AG04449 (cell line): ENCODE data around the gene FUT8.
"Not testable (repeated sequence)": the region's sequence is repeated elsewhere in the genome, so short reads cannot be mapped to it uniquely, and the experiment has no call there.

ENCODE experiments used
- CTCF ChIA-PET: fragments of 350-600 bp; formaldehyde crosslinking; extraction: SDS; loops from one replicate; lab custom pipeline; 2021; ENCODE audit warnings: antibody characterized with exemption; lab: Yijun Ruan, JAX
- POLR2A ChIA-PET: fragments of 400-600, 350-600 bp; formaldehyde crosslinking; extraction: SDS; loops from one replicate; lab custom pipeline; 2020; ENCODE audit warnings: antibody characterized with exemption, inconsistent platforms; lab: Yijun Ruan, JAX
- DNase-seq: peaks from one replicate; pipeline ENCODE4 v3.0.0-alpha.2; 2010; ENCODE audit warnings: low read depth, low spot score
- H3K4me3 ChIP-seq: 2 replicates; pipeline ENCODE4 v1.5.1; 2011; ENCODE audit warnings: low read depth, mild to moderate bottlenecking, control low read depth, low read length
- CTCF ChIP-seq: IDR thresholded peaks from one replicate; pipeline ENCODE4 v1.5.1; 2011; ENCODE audit warnings: mild to moderate bottlenecking, moderate library complexity, low read length, control low read depth, inconsistent platforms; ENCODE audit not compliant: insufficient read depth; ENCODE audit errors: missing control alignments

The FUT8 gene

GRCh38 chr14:65631040-65631439 lies 218.5 kb downstream of the FUT8 start:
- ChIA-PET POLR2A (no interaction called here), CTCF (no interaction called here)
- no peak for TF ChIP-seq CTCF
- no peak overlapping the region for H3K4me3 ChIP-seq
- no peak for DNase-seq

- CTCF ChIA-PET, result no interaction called here
- no peak overlapping the region for H3K4me3 ChIP-seq
- DNase-seq, result no peak
- POLR2A ChIA-PET, result no interaction called here
- TF ChIP-seq CTCF, result no peak
Measured at GRCh38 chr14:65632487-65632886, 220.0 kb downstream of the FUT8 start.

DNA sequence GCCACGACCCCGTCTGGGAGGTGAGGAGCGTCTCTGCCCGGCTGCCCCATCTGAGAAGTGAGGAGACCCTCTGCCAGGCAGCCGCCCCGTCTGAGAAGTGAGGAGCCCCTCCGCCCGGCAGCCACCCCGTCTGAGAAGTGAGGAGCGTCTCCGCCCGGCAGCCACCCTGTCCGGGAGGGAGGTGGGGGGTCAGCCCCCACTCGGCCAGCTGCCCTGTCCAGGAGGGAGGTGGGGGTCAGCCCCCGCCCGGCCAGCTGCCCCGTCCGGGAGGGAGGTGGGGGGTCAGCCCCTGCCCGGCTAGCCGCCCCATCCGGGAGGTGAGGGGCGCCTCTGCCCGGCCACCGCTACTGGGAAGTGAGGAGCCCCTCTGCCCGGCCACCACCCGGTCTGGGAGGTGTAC lies 221.1 kb downstream of the FUT8 start:
- CTCF ChIA-PET, POLR2A ChIA-PET, H3K4me3 ChIP-seq, DNase-seq: not testable (repeated sequence)

GRCh38 chr14:65637780-65638179 lies 225.2 kb downstream of the FUT8 start:
- ChIA-PET CTCF (interaction anchor here (1.3 kb wide), 1 partner anchor 187 kb away, joined by 3 read pairs; no protein-coding TSS in a partner anchor), POLR2A (no interaction called here)
- no peak overlapping the region for H3K4me3 ChIP-seq
- no peak for DNase-seq
- TF ChIP-seq CTCF, result no peak

GRCh38 chr14:65639216-65639615 lies 226.7 kb downstream of the FUT8 start:
- no peak for DNase-seq
- H3K4me3 ChIP-seq, result no peak overlapping the region
- CTCF ChIA-PET, result no interaction called here
- no peak for TF ChIP-seq CTCF
- POLR2A ChIA-PET, result no interaction called here

- CTCF ChIA-PET, result no interaction called here
- H3K4me3 ChIP-seq, result no peak overlapping the region
- POLR2A ChIA-PET, result no interaction called here
- TF ChIP-seq CTCF, result no peak
- DNase-seq, result no peak
Measured at GRCh38 chr14:65650826-65651225, 238.3 kb downstream of the FUT8 start.

GRCh38 chr14:65656554-65656953 lies 244.0 kb downstream of the FUT8 start:
- H3K4me3 ChIP-seq, result no peak overlapping the region
- no peak for DNase-seq
- TF ChIP-seq CTCF, result no peak
- ChIA-PET POLR2A (no interaction called here), CTCF (no interaction called here)
